ENCODE data around the gene PDIA2. TPM values are rescaled to one million over a fixed set of nuclear protein-coding genes. Genes with fewer than 3 reads are reported as not detected.

The PDIA2 gene
- total and polyA plus RNA-seq, 5 donors = 0.91 to 10.0 (median 2.1) TPM

GRCh38 chr16:303760-304505 lies 21.0 kb downstream of the PDIA2 start:
- Histone ChIP-seq H3K4me1 (ENCODE audit: control insufficient read depth, insufficient read depth, low read length) (no peaks in the 10 kb centered on the region), H3K9me3 (ENCODE audit: control insufficient read depth, low read length) (no peaks in the 10 kb centered on the region), H3K4me3 (ENCODE audit: low read length) (no peak overlapping the region), H3K27ac (ENCODE audit: low read length) (no peak overlapping the region), H3K27me3 (ENCODE audit: control insufficient read depth, insufficient read depth) (no peaks in the 10 kb centered on the region)
- WGBS = 89% methylated on average over 43 of the region's 43 CpGs
- intact Hi-C loops (cut with DNase I) = no loop called here
- peak in 1 of 3 donors; percentile 33 for DNase-seq
- no peak for ATAC-seq

- H3K4me3 ChIP-seq (ENCODE audit: low read length) = no peak overlapping the region
- intact Hi-C loops (cut with DNase I) = no loop called here
- DNase-seq (peak in 1 of 3 donors; percentile 56), ATAC-seq (no peak)
- H3K27me3 ChIP-seq (ENCODE audit: control insufficient read depth, insufficient read depth) = no peaks in the 10 kb centered on the region
- 91% methylated on average over 19 of the region's 19 CpGs for WGBS
- H3K9me3 ChIP-seq (ENCODE audit: control insufficient read depth, low read length) = no peaks in the 10 kb centered on the region
- no peaks in the 10 kb centered on the region for H3K4me1 ChIP-seq (ENCODE audit: control insufficient read depth, insufficient read depth, low read length)
- no peak overlapping the region for H3K27ac ChIP-seq (ENCODE audit: low read length)
These were observed 23.1 kb downstream of the PDIA2 start for GRCh38 chr16:305916-306626.

GRCh38 chr16:306911-307370 lies 24.0 kb downstream of the PDIA2 start:
- Histone ChIP-seq H3K4me3 (ENCODE audit: low read length) (no peak overlapping the region), H3K27ac (ENCODE audit: low read length) (no peak overlapping the region), H3K9me3 (ENCODE audit: control insufficient read depth, low read length) (no peaks in the 10 kb centered on the region), H3K27me3 (ENCODE audit: control insufficient read depth, insufficient read depth) (no peaks in the 10 kb centered on the region), H3K4me1 (ENCODE audit: control insufficient read depth, insufficient read depth, low read length) (no peaks in the 10 kb centered on the region)
- 89% methylated on average over 17 of the region's 17 CpGs for WGBS
- intact Hi-C loops (cut with DNase I) = no loop called here
- DNase-seq (peak in 1 of 3 donors; percentile 35), ATAC-seq (no peak)

GRCh38 chr16:307691-308312 lies 24.8 kb downstream of the PDIA2 start:
- DNase-seq = peak in 1 of 3 donors; percentile 21
- Histone ChIP-seq H3K27me3 (ENCODE audit: control insufficient read depth, insufficient read depth) (no peaks in the 10 kb centered on the region), H3K4me1 (ENCODE audit: control insufficient read depth, insufficient read depth, low read length) (no peaks in the 10 kb centered on the region), H3K9me3 (ENCODE audit: control insufficient read depth, low read length) (no peaks in the 10 kb centered on the region), H3K27ac (ENCODE audit: low read length) (no peak overlapping the region), H3K4me3 (ENCODE audit: low read length) (no peak overlapping the region)
- WGBS = 89% methylated on average over 21 of the region's 21 CpGs
- intact Hi-C loops (cut with DNase I) = no loop called here
- no peak for ATAC-seq

GRCh38 chr16:309476-309875 lies 26.5 kb downstream of the PDIA2 start:
- no peak overlapping the region for H3K4me3 ChIP-seq (ENCODE audit: low read length)
- no peak overlapping the region for H3K27ac ChIP-seq (ENCODE audit: low read length)
- H3K9me3 ChIP-seq (ENCODE audit: control insufficient read depth, low read length) = no peaks in the 10 kb centered on the region
- H3K4me1 ChIP-seq (ENCODE audit: control insufficient read depth, insufficient read depth, low read length) = no peaks in the 10 kb centered on the region
- intact Hi-C loops (cut with DNase I) = no loop called here
- 86% methylated on average over 7 of the region's 7 CpGs for WGBS
- ATAC-seq (no peak), DNase-seq (peak in 1 of 3 donors; percentile 35)
- H3K27me3 ChIP-seq (ENCODE audit: control insufficient read depth, insufficient read depth) = no peaks in the 10 kb centered on the region

GRCh38 chr16:311725-312124 lies 28.8 kb downstream of the PDIA2 start:
- ATAC-seq (no peak), DNase-seq (peak in 1 of 3 donors; percentile 16)
- H3K9me3 ChIP-seq (ENCODE audit: control insufficient read depth, low read length) = no peaks in the 10 kb centered on the region
- intact Hi-C loops (cut with DNase I) = no loop called here
- H3K27ac ChIP-seq (ENCODE audit: low read length) = no peak overlapping the region
- no peaks in the 10 kb centered on the region for H3K27me3 ChIP-seq (ENCODE audit: control insufficient read depth, insufficient read depth)
- no peaks in the 10 kb centered on the region for H3K4me1 ChIP-seq (ENCODE audit: control insufficient read depth, insufficient read depth, low read length)
- H3K4me3 ChIP-seq (ENCODE audit: low read length) = no peak overlapping the region
- 97% methylated on average over 15 of the region's 15 CpGs for WGBS

GRCh38 chr16:314351-314750 lies 31.4 kb downstream of the PDIA2 start:
- no peak overlapping the region for H3K4me3 ChIP-seq (ENCODE audit: low read length)
- intact Hi-C loops (cut with DNase I) = no loop called here
- H3K4me1 ChIP-seq (ENCODE audit: control insufficient read depth, insufficient read depth, low read length) = no peaks in the 10 kb centered on the region
- no peak overlapping the region for H3K27ac ChIP-seq (ENCODE audit: low read length)
- H3K9me3 ChIP-seq (ENCODE audit: control insufficient read depth, low read length) = no peaks in the 10 kb centered on the region
- DNase-seq = peak in 1 of 3 donors; percentile 12
- no peak for ATAC-seq
- no peaks in the 10 kb centered on the region for H3K27me3 ChIP-seq (ENCODE audit: control insufficient read depth, insufficient read depth)
- WGBS = 92% methylated on average over 16 of the region's 16 CpGs

- no peak overlapping the region for H3K4me3 ChIP-seq (ENCODE audit: low read length)
- H3K4me1 ChIP-seq (ENCODE audit: control insufficient read depth, insufficient read depth, low read length) = no peaks in the 10 kb centered on the region
- DNase-seq (peak in 1 of 3 donors; percentile 6), ATAC-seq (no peak)
- 74% methylated on average over 14 of the region's 14 CpGs for WGBS
- H3K27ac ChIP-seq (ENCODE audit: low read length) = no peak overlapping the region
- H3K27me3 ChIP-seq (ENCODE audit: control insufficient read depth, insufficient read depth) = no peaks in the 10 kb centered on the region
- no peaks in the 10 kb centered on the region for H3K9me3 ChIP-seq (ENCODE audit: control insufficient read depth, low read length)
- intact Hi-C loops (cut with DNase I) = no loop called here
These were observed 31.9 kb downstream of the PDIA2 start for GRCh38 chr16:314795-315299.

GRCh38 chr16:316741-317464 lies 33.9 kb downstream of the PDIA2 start:
- Histone ChIP-seq H3K4me1 (ENCODE audit: control insufficient read depth, insufficient read depth, low read length) (no peaks in the 10 kb centered on the region), H3K4me3 (ENCODE audit: low read length) (no peak overlapping the region), H3K27ac (ENCODE audit: low read length) (no peak overlapping the region), H3K9me3 (ENCODE audit: control insufficient read depth, low read length) (no peaks in the 10 kb centered on the region), H3K27me3 (ENCODE audit: control insufficient read depth, insufficient read depth) (no peaks in the 10 kb centered on the region)
- intact Hi-C loops (cut with DNase I) = no loop called here
- DNase-seq (peak in 1 of 3 donors; percentile 22), ATAC-seq (no peak)
- 90% methylated on average over 19 of the region's 19 CpGs for WGBS

GRCh38 chr16:317583-317982 lies 34.6 kb downstream of the PDIA2 start:
- Histone ChIP-seq H3K27ac (ENCODE audit: low read length) (no peak overlapping the region), H3K4me1 (ENCODE audit: control insufficient read depth, insufficient read depth, low read length) (no peaks in the 10 kb centered on the region), H3K27me3 (ENCODE audit: control insufficient read depth, insufficient read depth) (no peaks in the 10 kb centered on the region), H3K9me3 (ENCODE audit: control insufficient read depth, low read length) (no peaks in the 10 kb centered on the region), H3K4me3 (ENCODE audit: low read length) (no peak overlapping the region)
- DNase-seq (no peak), ATAC-seq (no peak)
- WGBS = 96% methylated on average over 5 of the region's 5 CpGs
- intact Hi-C loops (cut with DNase I) = no loop called here
